Ectodermal cell (in vitro differentiated cells): ENCODE measurements around the gene DYRK1A.
"Not testable (repeated sequence)": the region's sequence is repeated elsewhere in the genome, so short reads cannot be mapped to it uniquely, and the experiment has no call there.

Experiments
- H3K27ac ChIP-seq: 2 replicates; pipeline ENCODE4 v1.7.0; 2013; ENCODE audit warnings: mild to moderate bottlenecking, low read depth, low read length; ENCODE audit not compliant: insufficient read depth, poor library complexity, severe bottlenecking
- H3K27me3 ChIP-seq: 2 replicates; pipeline ENCODE4 v1.7.0; 2013; ENCODE audit warnings: mild to moderate bottlenecking, low read length; ENCODE audit not compliant: insufficient read depth, control insufficient read depth, poor library complexity, severe bottlenecking
- H3K36me3 ChIP-seq: one replicate; pipeline ENCODE4 v1.7.0; 2013; ENCODE audit warnings: low read length; ENCODE audit not compliant: control insufficient read depth, insufficient read depth
- H3K4me1 ChIP-seq: one replicate; pipeline ENCODE4 v1.7.0; 2013; ENCODE audit warnings: low read length; ENCODE audit not compliant: control insufficient read depth, insufficient read depth
- H3K4me3 ChIP-seq: 2 replicates; pipeline ENCODE4 v1.7.0; 2013; ENCODE audit warnings: low read depth, low read length, control low read depth; ENCODE audit not compliant: insufficient read depth
- H3K9me3 ChIP-seq: 2 replicates; pipeline ENCODE4 v1.7.0; 2013; ENCODE audit warnings: mild to moderate bottlenecking, low read length, moderate library complexity; ENCODE audit not compliant: control insufficient read depth
- WGBS, 2 experiments: methylation state at CpG; one replicate each; pipeline ENCODE4 v1.1.7; 2013; ENCODE audit warnings: missing lambda C conversion rate in 2 of 2; 5-methylcytosine and 5-hydroxymethylcytosine counted together

The DYRK1A gene

DNA sequence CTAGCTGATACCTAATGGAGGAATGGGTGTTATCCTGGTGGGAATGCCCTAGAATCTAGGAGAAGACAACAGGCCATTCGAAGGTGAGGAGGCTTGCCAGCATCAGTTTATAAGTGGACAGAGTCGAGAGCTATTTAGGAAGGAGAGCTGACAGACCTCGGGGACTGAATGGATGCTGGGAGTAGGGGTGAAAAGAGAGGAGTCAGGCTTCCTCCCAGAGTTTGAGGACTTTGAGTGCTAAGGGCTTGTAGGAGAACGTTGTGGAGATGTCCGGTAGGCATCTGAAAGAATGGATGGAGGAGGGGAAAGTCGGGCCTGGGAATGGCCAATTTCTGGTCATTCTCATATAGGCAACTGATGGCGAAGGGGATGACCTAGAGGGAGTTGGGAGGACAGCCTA, 155.1 kb downstream of the DYRK1A start:
- H3K4me1 ChIP-seq: no peaks in the 10 kb centered on the region
- H3K27me3 ChIP-seq: no peaks in the 10 kb centered on the region
- 93% methylated on average over 7 of the region's 7 CpGs for WGBS, 2 experiments
- no peaks in the 10 kb centered on the region for H3K36me3 ChIP-seq
- no peak overlapping the region for H3K4me3 ChIP-seq
- no peaks in the 10 kb centered on the region for H3K9me3 ChIP-seq
- no peak overlapping the region for H3K27ac ChIP-seq

DNA sequence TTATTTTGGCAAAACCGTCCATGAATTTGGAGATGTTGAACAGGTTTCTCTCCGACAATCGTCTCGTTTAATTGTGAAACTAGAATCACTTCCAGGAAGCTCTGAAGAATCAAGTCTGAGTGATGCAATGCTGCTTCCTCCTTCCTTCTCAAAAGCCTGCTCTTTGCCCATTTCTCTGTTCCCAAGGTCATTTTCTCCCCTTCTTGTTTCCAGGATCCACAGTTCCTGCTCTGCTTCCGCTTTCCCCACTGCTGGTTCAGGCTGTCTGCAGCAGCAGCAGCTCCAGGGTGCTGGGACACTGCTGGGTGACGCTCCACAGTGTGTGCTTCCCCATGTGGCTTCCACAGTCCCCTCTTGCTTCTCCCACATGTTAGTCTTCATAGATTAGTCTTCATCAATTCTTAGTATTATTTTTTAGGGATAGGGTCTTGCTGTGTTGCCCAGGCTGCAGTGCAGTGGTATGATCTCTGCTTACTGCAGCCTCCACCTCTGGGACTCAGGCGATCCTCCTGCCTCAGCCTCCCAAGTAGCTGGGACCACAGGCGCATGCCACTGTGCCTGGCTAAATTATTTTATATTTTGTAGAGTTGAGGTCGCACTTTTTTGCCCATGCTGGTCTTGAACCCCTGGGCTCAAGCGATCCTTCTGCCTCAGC, 156.2 kb downstream of the DYRK1A start:
- Histone ChIP-seq H3K9me3 (no peaks in the 10 kb centered on the region), H3K27me3 (no peaks in the 10 kb centered on the region), H3K36me3 (no peaks in the 10 kb centered on the region), H3K27ac (no peak overlapping the region), H3K4me1 (no peaks in the 10 kb centered on the region), H3K4me3 (no peak overlapping the region)
- 92% methylated on average over 10 of the region's 10 CpGs for WGBS, 2 experiments

DNA sequence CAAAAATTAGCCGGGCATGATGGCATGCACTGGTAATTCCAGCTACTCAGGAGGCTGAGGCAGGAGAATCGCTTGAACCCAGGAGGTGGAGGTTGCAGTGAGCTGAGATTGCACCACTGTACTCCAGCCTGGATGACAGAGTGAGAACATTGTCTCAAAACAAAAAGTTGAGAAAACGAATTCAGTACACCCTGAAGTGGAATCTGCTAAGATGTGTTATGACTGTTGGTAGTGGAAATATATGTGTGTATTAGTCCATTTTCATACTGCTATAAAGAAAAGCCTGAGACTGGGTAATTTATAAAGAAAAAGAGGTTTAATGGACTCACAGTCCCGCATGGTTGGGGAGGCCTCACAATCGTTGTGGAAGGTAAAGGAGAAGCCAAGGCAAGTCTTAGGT, 158.4 kb downstream of the DYRK1A start:
- H3K9me3 ChIP-seq, H3K27ac ChIP-seq, H3K4me3 ChIP-seq, H3K27me3 ChIP-seq, H3K36me3 ChIP-seq, H3K4me1 ChIP-seq: not testable (repeated sequence)
- WGBS, 2 experiments: 91 to 92% methylated on average over 5 of the region's 5 CpGs

DNA sequence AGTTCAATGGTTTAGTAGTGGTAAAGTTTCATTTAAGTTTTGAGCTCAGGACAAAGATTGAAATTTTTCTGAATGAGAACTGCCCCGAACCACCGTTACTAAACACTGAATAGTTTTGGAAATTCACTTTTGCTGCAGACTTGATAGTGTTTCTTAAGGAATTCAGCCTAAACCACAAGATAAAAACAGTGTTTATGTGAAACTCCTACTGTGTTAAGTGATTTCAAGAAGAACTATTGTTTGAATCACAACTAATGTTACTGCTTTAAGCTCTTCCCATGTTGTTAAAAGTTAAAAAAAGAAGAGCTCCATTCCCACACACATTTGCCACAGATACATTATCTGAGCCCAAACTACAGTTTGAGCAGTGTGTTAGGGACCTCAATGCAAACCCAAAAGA, 159.2 kb downstream of the DYRK1A start:
- Histone ChIP-seq H3K4me1 (no peaks in the 10 kb centered on the region), H3K36me3 (no peaks in the 10 kb centered on the region), H3K9me3 (no peaks in the 10 kb centered on the region), H3K27ac (no peak overlapping the region), H3K27me3 (no peaks in the 10 kb centered on the region), H3K4me3 (no peak overlapping the region)
- 94 to 97% methylated on average over 2 of the region's 2 CpGs for WGBS, 2 experiments

DNA sequence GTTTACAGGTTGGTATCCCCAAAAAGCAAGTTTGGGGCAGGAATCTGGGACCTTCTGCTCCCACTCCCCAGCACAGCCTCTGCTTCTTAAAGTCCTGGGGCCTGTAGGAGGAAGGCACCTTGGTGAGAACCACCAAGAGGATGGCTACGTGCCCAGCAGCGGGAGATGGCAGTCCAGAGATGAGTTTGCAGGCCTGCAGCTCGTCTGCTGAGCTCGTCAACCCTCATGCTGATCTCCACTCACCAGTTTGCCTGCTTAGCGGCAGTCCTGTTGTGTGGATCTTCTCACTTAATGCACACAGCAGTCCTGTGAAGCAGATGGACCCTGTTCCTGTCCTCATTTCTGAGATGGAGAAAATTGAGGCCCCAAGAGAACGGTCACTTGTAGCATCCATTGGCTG, 160.5 kb downstream of the DYRK1A start:
- Histone ChIP-seq H3K36me3 (no peaks in the 10 kb centered on the region), H3K4me3 (no peak overlapping the region), H3K9me3 (no peaks in the 10 kb centered on the region), H3K27me3 (no peaks in the 10 kb centered on the region), H3K4me1 (no peaks in the 10 kb centered on the region), H3K27ac (no peak overlapping the region)
- 87 to 90% methylated on average over 6 of the region's 6 CpGs for WGBS, 2 experiments

DNA sequence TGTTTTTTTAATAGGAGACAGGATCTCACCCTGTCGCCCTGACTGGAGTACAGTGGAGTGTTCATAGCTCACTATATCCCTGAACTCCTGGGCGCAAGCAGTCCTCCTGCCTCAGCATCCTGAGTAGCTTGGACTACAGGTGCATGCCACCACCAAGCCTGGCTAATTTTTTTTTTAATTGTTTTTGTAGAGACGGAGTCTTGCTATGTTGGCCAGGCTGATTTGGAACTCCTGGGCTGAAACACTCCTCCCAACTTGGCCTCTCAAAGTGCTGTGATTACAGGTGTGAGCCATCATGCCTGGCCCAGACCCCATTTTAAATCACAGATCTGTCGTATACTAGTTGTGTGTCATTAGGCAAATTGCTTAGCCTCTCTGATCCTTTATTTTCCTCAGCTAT, 161.1 kb downstream of the DYRK1A start:
- no peaks in the 10 kb centered on the region for H3K4me1 ChIP-seq
- H3K27ac ChIP-seq: no peak overlapping the region
- H3K4me3 ChIP-seq: no peak overlapping the region
- no peaks in the 10 kb centered on the region for H3K9me3 ChIP-seq
- no peaks in the 10 kb centered on the region for H3K36me3 ChIP-seq
- H3K27me3 ChIP-seq: no peaks in the 10 kb centered on the region
- WGBS, 2 experiments: 90 to 95% methylated on average over 4 of the region's 4 CpGs

DNA sequence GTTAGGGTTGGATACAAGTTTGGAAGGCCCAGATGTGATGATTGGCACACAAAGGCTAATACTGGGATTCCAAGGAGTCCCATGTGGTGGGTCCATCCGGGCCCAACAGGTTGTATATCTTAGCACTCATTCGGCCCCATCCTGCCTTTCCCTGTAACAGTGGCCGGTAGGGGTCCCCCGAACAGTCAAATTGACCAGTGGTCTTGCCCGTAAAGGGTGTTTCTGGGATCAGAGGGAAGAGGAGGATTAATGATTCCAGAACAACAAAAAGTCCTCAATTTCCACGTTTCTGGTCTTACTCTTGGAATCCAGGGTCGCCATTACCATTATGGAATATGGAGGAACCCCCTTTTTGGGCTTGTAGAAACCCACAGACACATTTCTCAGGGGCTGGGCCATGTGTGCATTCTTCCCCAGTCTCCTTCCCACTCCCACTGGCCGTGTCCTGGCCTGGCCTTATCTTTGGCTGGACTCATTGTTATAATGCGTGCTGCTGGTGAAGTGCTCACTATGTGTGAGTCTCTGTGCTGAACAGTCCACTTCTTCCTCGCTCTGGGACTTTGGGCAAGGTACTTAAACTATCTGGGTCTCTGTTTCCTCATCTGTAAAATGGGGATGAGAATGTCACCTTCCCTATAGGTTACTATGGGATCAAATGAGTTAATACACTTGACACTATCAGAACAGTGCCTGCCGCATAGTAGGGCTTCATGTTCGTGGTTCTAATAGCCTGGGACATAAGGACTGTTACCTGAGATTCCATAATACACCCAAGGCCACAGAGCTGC, 161.8 kb downstream of the DYRK1A start:
- H3K4me1 ChIP-seq: no peaks in the 10 kb centered on the region
- H3K4me3 ChIP-seq: no peak overlapping the region
- H3K27me3 ChIP-seq: no peaks in the 10 kb centered on the region
- H3K9me3 ChIP-seq: no peaks in the 10 kb centered on the region
- no peak overlapping the region for H3K27ac ChIP-seq
- WGBS, 2 experiments: 91 to 93% methylated on average over 12 of the region's 12 CpGs
- H3K36me3 ChIP-seq: no peaks in the 10 kb centered on the region

DNA sequence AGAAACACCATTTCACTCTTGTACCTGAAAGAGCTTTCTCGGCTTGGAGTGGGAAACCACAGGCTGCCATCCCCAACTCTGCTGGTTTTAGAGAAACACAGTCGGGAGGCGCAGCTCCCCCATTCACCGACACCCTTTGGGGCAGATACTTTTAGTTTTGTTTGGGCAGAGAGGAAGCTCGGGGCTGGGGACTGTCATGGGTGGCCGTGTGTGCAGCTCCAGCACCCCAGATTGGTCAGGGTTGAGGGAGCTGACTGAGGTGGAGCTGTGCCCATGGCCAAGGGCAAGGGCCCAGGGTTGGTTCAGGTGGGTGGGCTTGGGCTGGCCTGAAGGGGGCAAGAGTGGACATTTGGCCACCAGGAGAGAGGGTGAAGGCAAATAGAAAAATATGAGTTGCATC, 163.1 kb downstream of the DYRK1A start:
- WGBS, 2 experiments: 89 to 93% methylated on average over 6 of the region's 6 CpGs
- H3K27me3 ChIP-seq: no peaks in the 10 kb centered on the region
- no peaks in the 10 kb centered on the region for H3K9me3 ChIP-seq
- no peak overlapping the region for H3K4me3 ChIP-seq
- H3K4me1 ChIP-seq: no peaks in the 10 kb centered on the region
- no peaks in the 10 kb centered on the region for H3K36me3 ChIP-seq
- H3K27ac ChIP-seq: no peak overlapping the region

DNA sequence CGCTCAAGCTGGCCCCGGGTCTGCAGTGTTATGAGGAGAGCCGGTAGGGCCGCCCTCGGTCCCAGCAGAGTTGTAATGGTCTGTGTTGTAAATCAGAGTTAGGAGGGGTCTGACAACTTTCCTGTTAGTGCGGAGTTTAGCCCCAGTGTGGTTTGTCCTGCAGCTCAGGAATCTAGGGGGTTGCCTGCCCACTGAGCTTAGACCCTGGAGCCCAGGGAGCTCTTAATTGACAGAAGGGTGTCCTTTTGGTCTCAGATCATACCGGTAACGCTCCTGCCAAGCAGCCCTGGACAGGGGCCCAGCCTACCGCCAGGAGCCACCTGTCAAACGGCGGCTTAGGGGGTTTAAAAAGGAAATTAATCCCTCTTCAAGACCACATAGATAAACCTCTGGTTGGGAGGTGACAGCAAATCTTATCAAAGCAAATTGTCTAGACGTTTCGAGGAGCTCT, 164.4 kb downstream of the DYRK1A start:
- 85 to 89% methylated on average over 13 of the region's 13 CpGs for WGBS, 2 experiments
- Histone ChIP-seq H3K36me3 (no peaks in the 10 kb centered on the region), H3K4me1 (no peaks in the 10 kb centered on the region), H3K27me3 (no peaks in the 10 kb centered on the region), H3K4me3 (no peak overlapping the region), H3K27ac (no peak overlapping the region), H3K9me3 (no peaks in the 10 kb centered on the region)

DNA sequence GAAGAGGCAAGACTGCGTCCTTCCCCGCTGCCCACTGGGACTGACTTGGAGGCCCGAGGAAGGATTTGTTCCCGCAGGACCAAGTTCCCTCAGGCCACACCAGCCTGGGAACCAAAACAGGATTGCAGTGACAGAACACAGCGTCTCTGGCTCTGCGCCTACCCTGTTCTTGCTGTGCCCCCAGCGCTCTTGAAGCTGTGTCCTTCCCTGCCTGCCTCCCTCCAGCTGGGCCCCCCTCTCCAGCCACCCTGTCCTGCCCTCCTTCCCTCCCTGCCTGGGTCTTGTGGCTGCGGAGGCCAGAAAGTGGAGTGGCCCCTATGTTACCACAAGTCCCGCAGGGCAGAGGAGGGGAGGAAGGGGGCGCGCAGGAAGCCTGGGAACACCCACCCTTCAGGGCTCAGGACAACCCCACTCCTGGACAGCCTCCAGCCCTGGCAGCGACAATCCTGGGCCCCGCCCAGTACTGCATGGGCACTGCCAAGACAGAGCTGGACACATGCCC, 164.9 kb downstream of the DYRK1A start:
- Histone ChIP-seq H3K27ac (no peak overlapping the region), H3K4me1 (no peaks in the 10 kb centered on the region), H3K9me3 (no peaks in the 10 kb centered on the region), H3K27me3 (no peaks in the 10 kb centered on the region), H3K4me3 (no peak overlapping the region), H3K36me3 (no peaks in the 10 kb centered on the region)
- 89 to 90% methylated on average over 13 of the region's 13 CpGs for WGBS, 2 experiments
